GM12891 (cell line): ENCODE results near the gene WTAP.

ENCODE experiments used
- PAX5 ChIP-seq: IDR thresholded peaks from 2 replicates; pipeline ENCODE4 v1.6.1; 2011; ENCODE audit warnings: low read length, moderate library complexity, mild to moderate bottlenecking; ENCODE audit not compliant: insufficient read depth, severe bottlenecking
- POLR2A ChIP-seq: IDR thresholded peaks from 2 replicates; pipeline ENCODE4 v1.6.1; 2011; ENCODE audit warnings: low read depth, low read length, control low read depth
- SPI1 ChIP-seq: IDR thresholded peaks from 2 replicates; pipeline ENCODE4 v1.6.1; 2011; ENCODE audit warnings: low read depth, low read length, control low read depth
- TAF1 ChIP-seq: IDR thresholded peaks from 2 replicates; pipeline ENCODE4 v1.6.1; 2011; ENCODE audit warnings: low read depth, low read length, control low read depth

DNA sequence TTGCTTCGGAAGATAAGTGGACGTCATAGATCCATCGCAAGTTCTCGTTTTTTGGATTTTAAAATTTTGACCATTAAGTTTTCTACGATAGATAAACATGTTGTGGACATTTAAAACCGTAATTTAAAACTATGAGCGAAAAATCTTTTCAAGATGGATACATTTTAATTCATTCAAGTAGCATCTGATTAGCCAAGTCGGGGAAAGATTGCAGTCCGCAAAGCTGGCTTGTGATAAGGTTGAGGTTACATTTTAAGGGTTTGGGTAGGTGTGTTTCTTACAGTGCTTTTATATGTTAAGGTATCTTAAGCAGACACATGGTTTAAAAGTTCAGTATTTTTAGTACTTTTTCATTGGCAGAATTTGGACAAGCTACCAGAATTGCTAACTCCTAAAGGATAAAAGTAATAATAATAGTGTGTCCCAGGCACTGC is 1.2 kb downstream of the WTAP start:
- TF ChIP-seq TAF1 (no peak), PAX5 (no peak), POLR2A (no peak), SPI1 (no peak)
